ENCODE results near the gene MATK. TPM values are rescaled to one million over a fixed set of nuclear protein-coding genes. Genes with fewer than 3 reads are reported as not detected.
"Not testable (repeated sequence)": the region's sequence is repeated elsewhere in the genome, so short reads cannot be mapped to it uniquely, and the experiment has no call there.

MATK gene
- total RNA-seq, 1 donor from 2014 or later = 0.24 TPM

DNA sequence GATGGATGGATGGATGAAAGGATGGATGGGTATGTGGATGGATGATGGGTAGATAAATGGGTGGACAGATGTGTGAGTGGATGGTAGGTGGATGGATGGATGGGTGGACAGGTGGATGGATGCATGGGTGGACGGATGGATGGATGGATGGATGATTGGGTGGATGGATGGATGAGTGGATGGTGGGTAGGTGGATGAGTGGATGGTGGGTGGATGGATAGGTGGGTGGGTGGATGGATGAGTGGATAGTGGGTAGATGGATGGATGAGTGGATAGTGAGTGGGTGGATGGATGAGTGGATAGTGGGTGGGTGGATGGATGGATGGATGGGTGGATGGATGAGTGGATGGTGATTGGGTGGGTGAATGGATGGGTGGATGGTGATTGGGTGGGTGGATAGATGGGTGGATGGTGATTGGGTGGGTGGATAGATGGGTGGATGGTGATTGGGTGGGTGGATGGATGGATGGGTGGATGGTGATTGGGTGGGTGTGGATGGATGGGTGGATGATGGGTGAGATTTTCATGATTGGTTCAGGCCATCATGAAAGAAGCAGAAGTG is 9.6 kb downstream of the MATK start:
- ATAC-seq (ENCODE audit: poor library complexity) (no peak), DNase-seq (no peak)
- intact Hi-C loops (cut with DNase I) = no loop called here

GRCh38 chr19:3775831-3776230 is 10.3 kb downstream of the MATK start:
- DNase-seq (no peak), ATAC-seq (ENCODE audit: poor library complexity) (no peak)
- intact Hi-C loops (cut with DNase I) = no loop called here

DNA sequence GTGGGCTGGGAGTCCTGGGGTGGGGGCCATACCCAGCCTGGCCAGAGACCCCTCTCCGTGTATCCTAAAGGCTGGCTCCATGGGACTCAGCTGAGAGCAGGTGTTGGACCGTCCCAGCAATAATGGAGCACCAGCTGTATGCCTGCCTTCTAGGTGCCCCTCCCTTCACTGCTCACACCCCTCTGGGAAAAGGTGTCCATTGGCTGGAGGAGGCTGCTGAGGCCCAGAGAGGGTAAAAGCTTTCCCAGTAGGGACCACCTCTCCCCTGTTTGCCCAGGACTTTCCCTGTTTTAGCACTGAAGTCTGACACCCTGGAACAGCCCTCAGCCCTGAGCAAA is 10.8 kb downstream of the MATK start:
- intact Hi-C loops (cut with DNase I) = no loop called here
- DNase-seq (no peak), ATAC-seq (ENCODE audit: poor library complexity) (no peak)

- intact Hi-C loops (cut with DNase I) = no loop called here
- no peak for DNase-seq
- no peak for ATAC-seq (ENCODE audit: poor library complexity)
Measured at GRCh38 chr19:3774621-3775373, 11.4 kb downstream of the MATK start.

- intact Hi-C loops (cut with DNase I) = no loop called here
- ATAC-seq (ENCODE audit: poor library complexity) (no peak), DNase-seq (no peak)
Measured at GRCh38 chr19:3773814-3774515, 12.2 kb downstream of the MATK start.

GRCh38 chr19:3771906-3772455 is 14.2 kb downstream of the MATK start, which contains the start of gene RAX2:
Gene RAX2 (minus strand): TSS chr19:3772228. CDS start chr19:3771742, 486 bp downstream.
- intact Hi-C loops (cut with DNase I) = no loop called here
- no peak for ATAC-seq (ENCODE audit: poor library complexity)
- DNase-seq = no peak

DNA sequence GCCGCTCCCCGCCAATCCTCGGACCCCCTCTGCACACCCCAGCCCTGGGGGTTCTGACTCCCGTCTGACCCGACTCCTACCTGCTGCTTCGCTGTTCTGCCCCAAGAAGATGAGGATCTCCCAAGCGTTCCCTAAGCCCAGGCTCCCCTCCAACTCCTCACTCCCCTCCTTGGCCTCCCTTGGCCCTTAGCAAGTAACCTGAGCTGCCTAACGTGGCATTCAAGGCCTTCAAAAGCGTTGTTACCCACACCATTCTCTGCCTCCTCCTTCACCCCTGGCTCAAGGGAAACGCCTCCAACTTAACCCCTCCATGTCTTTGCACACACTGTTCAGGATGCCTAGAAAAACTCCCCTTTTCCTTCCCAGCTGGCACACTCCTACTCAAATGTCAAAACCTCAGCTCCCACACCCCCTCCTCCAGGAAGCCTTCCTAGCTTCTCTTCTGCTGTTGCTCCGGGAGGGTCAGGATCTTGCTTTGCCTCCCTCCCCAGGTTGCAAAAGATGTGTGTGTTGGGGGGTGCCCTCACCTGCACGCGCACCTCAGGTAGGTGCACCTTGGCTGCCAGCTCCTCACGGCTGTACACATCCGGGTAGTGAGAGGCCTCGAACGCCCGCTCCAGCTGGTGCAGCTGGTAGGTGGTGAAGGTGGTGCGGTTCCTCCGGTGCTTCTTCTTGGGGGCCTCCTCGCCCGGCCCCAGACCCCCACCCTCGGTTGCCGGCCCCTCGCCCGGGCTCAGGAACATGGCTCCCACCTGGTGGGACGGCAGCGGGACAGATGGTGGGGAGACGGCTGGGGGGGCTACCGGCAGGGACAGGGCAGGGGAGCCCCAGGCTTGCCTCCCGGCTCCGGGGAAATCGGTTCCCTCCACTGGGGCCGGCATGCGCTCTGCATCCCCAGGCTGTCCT is 14.9 kb downstream of the MATK start:
- DNase-seq (no peak), ATAC-seq (ENCODE audit: poor library complexity) (no peak)
- intact Hi-C loops (cut with DNase I) = no loop called here

GRCh38 chr19:3770136-3770999 is 15.8 kb downstream of the MATK start:
- DNase-seq (no peak), ATAC-seq (ENCODE audit: poor library complexity) (no peak)
- intact Hi-C loops (cut with DNase I) = no loop called here

- intact Hi-C loops (cut with DNase I) = no loop called here
- DNase-seq (no peak), ATAC-seq (ENCODE audit: poor library complexity) (no peak)
Measured at GRCh38 chr19:3769494-3769893, 16.7 kb downstream of the MATK start.

DNA sequence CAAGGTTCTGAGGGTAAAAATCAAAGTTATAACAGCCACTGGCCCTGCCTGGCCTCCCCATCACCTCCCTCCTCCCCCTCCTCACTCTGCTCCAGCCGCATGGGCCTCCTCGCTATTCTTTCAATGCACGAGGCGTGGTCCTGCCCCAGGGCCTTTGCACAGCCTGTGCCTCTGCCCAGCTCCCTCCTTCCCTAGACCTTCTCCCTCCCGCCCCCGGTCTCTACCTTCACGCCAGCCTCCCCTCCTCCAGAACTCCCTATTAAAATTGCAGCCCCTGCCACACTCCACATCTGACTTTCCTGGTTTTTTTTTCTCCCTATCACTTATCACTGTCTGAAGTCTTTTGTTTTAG is 17.5 kb downstream of the MATK start:
- intact Hi-C loops (cut with DNase I) = no loop called here
- DNase-seq (no peak), ATAC-seq (ENCODE audit: poor library complexity) (no peak)

DNA sequence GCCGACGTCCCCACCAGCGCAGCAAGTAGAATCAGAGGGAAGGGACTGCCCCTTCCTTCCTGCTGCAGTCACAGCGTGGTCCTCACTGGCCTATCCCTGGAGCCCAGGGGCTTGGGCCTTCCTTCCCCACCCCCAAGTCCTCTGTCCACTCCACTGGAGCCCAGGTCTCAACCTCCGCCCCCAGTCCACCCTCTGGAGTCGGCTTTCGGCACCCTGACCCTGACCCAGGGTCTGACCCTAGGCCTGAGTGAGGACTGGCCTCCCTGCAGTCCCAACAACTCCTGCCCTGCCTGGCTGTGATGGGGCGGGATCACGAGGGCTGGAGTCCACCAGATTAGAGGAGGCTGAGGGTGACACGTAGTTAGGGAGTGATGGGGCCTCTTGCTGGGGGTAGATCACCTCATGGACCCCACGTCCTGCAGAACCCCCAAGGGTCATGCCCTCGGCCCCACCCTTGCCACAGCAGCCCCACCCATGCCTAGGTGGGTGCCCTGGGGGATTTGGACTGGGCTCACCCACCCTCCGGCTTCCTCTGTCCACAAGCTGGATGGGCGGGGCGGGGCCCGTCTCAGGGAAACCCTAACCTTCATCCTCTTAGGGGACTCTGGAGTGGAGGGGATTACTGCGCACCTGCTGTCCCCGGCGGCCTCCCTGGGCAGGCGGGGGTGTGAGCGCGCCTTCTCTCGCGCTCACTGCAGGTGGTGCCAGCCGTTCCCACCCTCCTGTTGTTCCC is 18.0 kb downstream of the MATK start:
- ATAC-seq (ENCODE audit: poor library complexity) = no peak
- no peak for DNase-seq
- intact Hi-C loops (cut with DNase I) = no loop called here

DNA sequence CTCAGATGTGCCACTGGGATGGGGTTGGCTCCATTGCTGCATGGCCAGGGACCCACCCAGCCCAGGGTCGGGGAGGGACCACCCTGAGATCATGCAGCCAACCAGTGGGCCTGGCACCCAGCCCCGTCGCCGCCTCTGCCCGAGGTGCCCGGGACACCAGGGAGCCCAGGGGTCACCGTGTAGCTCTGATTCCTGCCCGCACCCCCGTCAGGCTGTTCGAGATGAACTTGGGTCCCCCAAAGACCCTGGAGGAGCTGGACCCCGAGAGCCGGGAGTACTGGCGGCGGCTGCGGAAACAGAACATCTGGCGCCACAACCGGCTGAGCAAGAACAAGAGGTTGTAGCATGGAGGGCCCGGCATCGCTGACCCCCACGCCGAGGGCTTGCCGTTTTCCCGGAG is 19.1 kb downstream of the MATK start:
- intact Hi-C loops (cut with DNase I) = no loop called here
- DNase-seq (no peak), ATAC-seq (ENCODE audit: poor library complexity) (no peak)

GRCh38 chr19:3766520-3766919 is 19.7 kb downstream of the MATK start:
- no peak for ATAC-seq (ENCODE audit: poor library complexity)
- intact Hi-C loops (cut with DNase I) = no loop called here

DNA sequence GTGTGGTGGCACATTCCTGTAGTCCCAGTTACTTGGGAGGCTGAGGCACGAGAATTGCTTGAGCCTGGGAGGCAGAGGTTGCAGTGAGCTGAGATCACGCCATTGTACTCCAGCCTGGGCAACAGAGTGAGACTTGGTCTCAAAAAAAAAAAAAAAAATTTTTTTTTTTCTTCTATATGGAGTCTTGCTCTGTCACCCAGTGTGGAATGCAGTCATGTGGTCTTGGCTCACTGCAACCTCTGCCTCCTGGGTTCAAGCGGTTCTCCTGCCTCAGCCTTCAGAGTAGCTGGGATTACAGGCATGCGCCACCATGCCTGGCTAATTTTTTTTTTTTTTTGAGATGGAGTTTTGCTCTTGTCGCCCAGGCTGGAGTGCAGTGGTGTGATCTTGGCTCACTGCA is 20.4 kb downstream of the MATK start:
- DNase-seq; intact Hi-C loops (cut with DNase I); ATAC-seq (ENCODE audit: poor library complexity): not testable (repeated sequence)

More at GRCh38 chr19:3766520-3766919, 19.7 kb downstream of the MATK start:
- no peak for DNase-seq

GRCh38 chr19:3765121-3765520 is 21.1 kb downstream of the MATK start:
- DNase-seq (no peak), ATAC-seq (ENCODE audit: poor library complexity) (no peak)
- intact Hi-C loops (cut with DNase I) = no loop called here

DNA sequence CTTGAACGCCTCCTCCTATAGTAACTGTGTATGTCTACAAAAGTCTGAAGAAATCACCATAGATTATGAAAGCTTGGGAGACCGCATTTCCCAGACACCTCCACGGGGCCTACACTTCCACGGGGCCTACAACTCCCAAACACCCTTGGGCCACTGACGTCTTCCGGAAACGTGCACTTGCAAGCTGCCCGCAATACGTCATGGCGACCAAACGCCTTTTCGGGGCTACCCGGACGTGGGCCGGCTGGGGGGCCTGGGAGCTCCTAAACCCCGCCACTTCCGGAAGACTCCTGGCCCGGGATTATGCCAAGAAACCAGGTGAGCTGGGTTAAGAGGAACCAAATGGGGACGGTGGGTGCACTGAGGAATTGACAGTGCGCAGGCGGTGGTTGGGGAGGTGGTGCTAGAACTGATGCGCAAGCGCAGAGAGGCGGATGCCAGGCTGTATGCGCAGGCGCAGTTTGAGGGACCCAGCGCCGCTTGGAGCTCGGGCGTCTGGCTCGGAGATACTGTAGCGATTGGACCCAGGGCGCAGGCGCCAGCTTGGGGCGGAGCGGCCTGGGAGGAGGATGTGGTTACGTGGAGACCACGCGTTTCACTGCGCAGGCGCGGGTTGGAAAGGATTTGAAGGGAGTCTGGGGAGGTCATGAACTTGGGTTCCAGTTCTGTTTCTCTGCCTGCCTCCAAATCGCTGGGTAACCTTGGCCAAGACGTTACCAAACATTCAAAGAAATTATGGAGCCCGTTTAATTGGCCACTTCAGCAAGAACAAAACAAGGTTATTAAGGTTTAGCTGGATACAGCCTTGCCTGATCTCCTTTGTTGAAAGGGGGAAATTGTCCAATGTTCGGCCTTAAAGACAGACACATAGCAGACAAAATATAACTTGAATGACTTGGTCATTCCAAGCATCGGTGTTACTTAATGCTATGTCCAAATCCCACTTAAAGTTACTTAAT is 23.4 kb downstream of the MATK start, which contains the start of gene MRPL54:
Gene MRPL54 (plus strand): TSS at position 182 of the 959 bp plus-strand sequence. CDS start 19 bp downstream, at position 201.
- intact Hi-C loops (cut with DNase I) = no loop called here
- peak; percentile 97 for ATAC-seq (ENCODE audit: poor library complexity)
- DNase-seq = peak; percentile 100
